Uterus (tissue), 2 donors: ENCODE data around the gene NBEA.

Experiments used
- CTCF ChIP-seq, 4 experiments: fragments of 200-600 bp in 2 of 4; fragments of 450-650 bp in 2 of 4; sonication (generic) in 2 of 4; IDR thresholded peaks; one replicate each; pipeline ENCODE4 v1.5.1; 2016 to 2019; ENCODE audit warnings: antibody characterized with exemption in 4 of 4, mild to moderate bottlenecking in 2 of 4, moderate library complexity in 1 of 4
- POLR2A ChIP-seq, 2 donors: fragments of 450-650 bp; IDR thresholded peaks; one replicate each; pipeline ENCODE4 v1.6.1; 2016; ENCODE audit warnings: antibody characterized with exemption in 2 of 2, mild to moderate bottlenecking in 1 of 2, moderate library complexity in 1 of 2

- TF ChIP-seq CTCF (IDR thresholded peaks at IDR 0.05) (no peak), POLR2A (IDR thresholded peaks at IDR 0.05) (no peak)
Observed at GRCh38 chr13:34933786-34934185, 8.3 kb upstream of the NBEA start.
